GM06990 (cell line): ENCODE measurements around the gene PTPN14.

Experiments
- DNase-seq: peaks from one replicate; pipeline ENCODE4 v3.0.0-alpha.2; 2011; ENCODE audit not compliant: insufficient read length; ENCODE audit errors: extremely low read depth
- H3K27me3 ChIP-seq: replicated peaks from 2 replicates; pipeline ENCODE4 v1.6.0; 2011; ENCODE audit warnings: low read length; ENCODE audit not compliant: control insufficient read depth, insufficient read depth
- H3K36me3 ChIP-seq: 2 replicates; pipeline ENCODE4 v1.5.1; 2011; ENCODE audit warnings: low read length; ENCODE audit not compliant: control insufficient read depth, insufficient read depth
- H3K4me3 ChIP-seq: replicated peaks from 2 replicates; pipeline ENCODE4 v1.5.1; 2011; ENCODE audit warnings: low read depth, mild to moderate bottlenecking, control low read depth, low read length
- CTCF ChIP-seq: IDR thresholded peaks from 2 replicates; pipeline ENCODE4 v1.5.1; 2011; ENCODE audit warnings: low read length, control low read depth, mild to moderate bottlenecking, inconsistent platforms; ENCODE audit not compliant: insufficient read depth, poor library complexity, severe bottlenecking

The PTPN14 gene

GRCh38 chr1:214515544-214516433 lies 35.6 kb downstream of the PTPN14 start:
- DNase-seq, result no peak
- Histone ChIP-seq H3K4me3 (no peak overlapping the region), H3K27me3 (no peaks in the 10 kb centered on the region; the same call in 1 of the 2 replicates), H3K36me3 (no peaks in the 10 kb centered on the region)
- TF ChIP-seq CTCF, result no peak

- Histone ChIP-seq H3K4me3 (no peak overlapping the region), H3K36me3 (no peaks in the 10 kb centered on the region), H3K27me3 (no peaks in the 10 kb centered on the region; the same call in 1 of the 2 replicates)
- no peak for DNase-seq
- TF ChIP-seq CTCF, result no peak
Observed at GRCh38 chr1:214514819-214515383, 36.5 kb downstream of the PTPN14 start.

GRCh38 chr1:214514032-214514818 lies 37.2 kb downstream of the PTPN14 start:
- Histone ChIP-seq H3K4me3 (no peak overlapping the region), H3K36me3 (no peaks in the 10 kb centered on the region), H3K27me3 (no peaks in the 10 kb centered on the region; the same call in 1 of the 2 replicates)
- no peak for TF ChIP-seq CTCF
- no peak for DNase-seq

- DNase-seq, result no peak
- Histone ChIP-seq H3K27me3 (no peaks in the 10 kb centered on the region; the same call in 1 of the 2 replicates), H3K36me3 (no peaks in the 10 kb centered on the region), H3K4me3 (no peak overlapping the region)
- no peak for TF ChIP-seq CTCF
Observed at GRCh38 chr1:214513394-214513793, 38.0 kb downstream of the PTPN14 start.

GRCh38 chr1:214511639-214511998 lies 39.8 kb downstream of the PTPN14 start:
- Histone ChIP-seq H3K27me3 (no peaks in the 10 kb centered on the region), H3K36me3 (no peaks in the 10 kb centered on the region), H3K4me3 (no peak overlapping the region)
- no peak for TF ChIP-seq CTCF
- no peak for DNase-seq
